ENCODE measurements around the gene GOLGA1. TPM values are rescaled to one million over a fixed set of nuclear protein-coding genes. Genes with fewer than 3 reads are reported as not detected.

Gene GOLGA1
- total and polyA plus RNA-seq, 10 of the 15 experiments (the other 5 are each of a cell fraction or from before 2014, with no cell fraction given): 2.9 to 14.1 (median 8.1) TPM

DNA sequence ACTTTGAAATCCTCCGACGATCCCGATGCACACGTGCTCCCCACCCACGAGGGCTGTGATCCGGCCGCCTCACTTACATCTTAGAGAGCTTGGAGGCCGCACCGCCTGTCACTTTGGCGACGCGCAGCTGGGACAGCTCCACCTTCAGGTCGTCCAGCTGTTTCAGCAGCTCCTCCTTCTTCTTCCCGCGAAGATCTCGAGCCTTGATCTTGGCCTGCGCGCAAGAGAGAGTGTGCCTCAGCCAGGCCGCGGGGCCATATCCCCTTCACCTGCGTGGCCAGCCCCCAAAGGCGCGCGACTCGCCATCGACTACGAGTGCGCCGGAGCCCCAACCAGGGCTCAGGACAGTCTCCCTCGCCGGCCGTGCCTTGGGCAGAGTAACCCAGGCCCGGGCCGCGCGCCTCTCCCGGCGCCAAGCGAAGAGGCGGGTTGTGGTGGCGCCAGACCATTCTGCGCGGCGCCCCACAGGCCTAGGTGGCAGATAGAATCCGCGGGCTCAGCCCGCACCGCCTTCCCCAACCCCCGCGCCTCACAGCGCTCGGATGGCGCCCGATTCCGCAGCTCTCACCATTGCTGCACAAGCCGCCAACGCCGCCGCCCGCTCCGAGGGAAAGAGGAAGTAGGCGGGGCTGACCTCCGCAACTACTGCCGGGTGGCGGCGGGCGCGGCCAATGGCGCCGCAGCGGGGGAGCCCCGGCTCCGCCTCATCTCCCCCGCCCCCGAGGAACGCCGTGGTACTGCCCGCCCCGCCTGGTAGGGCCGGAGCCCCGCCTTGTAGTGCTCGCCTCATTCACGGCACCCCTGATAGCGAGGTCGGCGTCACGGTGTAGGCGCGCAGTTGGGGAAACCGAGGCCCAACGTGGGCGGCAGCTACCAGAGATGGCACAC is 79.3 kb downstream of the GOLGA1 start, which contains the start of the genes ARPC5L and RPL35 (continued):
- TF ChIP-seq DPF2 (IDR thresholded peaks at IDR 0.05): peak; percentile 81
- peak; percentile 86; the same call in 1 of the 2 replicates for TF ChIP-seq STAT1 (conservative IDR thresholded peaks at IDR 0.05)
- TF ChIP-seq, protein P1, sequence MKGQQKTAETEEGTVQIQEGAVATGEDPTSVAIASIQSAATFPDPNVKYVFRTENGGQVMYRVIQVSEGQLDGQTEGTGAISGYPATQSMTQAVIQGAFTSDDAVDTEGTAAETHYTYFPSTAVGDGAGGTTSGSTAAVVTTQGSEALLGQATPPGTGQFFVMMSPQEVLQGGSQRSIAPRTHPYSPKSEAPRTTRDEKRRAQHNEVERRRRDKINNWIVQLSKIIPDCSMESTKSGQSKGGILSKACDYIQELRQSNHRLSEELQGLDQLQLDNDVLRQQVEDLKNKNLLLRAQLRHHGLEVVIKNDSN (IDR thresholded peaks at IDR 0.05; ENCODE audit: borderline replicate concordance, extremely low read length, insufficient read depth, low read depth, low read length): peak; percentile 24
- no peak for TF ChIP-seq ZNF622 (IDR thresholded peaks at IDR 0.05)
- TF ChIP-seq RBBP5 (conservative IDR thresholded peaks at IDR 0.05): peak; percentile 91
- TF ChIP-seq, protein P2, sequence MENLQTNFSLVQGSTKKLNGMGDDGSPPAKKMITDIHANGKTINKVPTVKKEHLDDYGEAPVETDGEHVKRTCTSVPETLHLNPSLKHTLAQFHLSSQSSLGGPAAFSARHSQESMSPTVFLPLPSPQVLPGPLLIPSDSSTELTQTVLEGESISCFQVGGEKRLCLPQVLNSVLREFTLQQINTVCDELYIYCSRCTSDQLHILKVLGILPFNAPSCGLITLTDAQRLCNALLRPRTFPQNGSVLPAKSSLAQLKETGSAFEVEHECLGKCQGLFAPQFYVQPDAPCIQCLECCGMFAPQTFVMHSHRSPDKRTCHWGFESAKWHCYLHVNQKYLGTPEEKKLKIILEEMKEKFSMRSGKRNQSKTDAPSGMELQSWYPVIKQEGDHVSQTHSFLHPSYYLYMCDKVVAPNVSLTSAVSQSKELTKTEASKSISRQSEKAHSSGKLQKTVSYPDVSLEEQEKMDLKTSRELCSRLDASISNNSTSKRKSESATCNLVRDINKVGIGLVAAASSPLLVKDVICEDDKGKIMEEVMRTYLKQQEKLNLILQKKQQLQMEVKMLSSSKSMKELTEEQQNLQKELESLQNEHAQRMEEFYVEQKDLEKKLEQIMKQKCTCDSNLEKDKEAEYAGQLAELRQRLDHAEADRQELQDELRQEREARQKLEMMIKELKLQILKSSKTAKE (IDR thresholded peaks at IDR 0.05; ENCODE audit: low read depth, poor library complexity, severe bottlenecking): no peak
- no peak for TF ChIP-seq RUNX3 (IDR thresholded peaks at IDR 0.05; ENCODE audit: low read length)
- TF ChIP-seq, protein P3, sequence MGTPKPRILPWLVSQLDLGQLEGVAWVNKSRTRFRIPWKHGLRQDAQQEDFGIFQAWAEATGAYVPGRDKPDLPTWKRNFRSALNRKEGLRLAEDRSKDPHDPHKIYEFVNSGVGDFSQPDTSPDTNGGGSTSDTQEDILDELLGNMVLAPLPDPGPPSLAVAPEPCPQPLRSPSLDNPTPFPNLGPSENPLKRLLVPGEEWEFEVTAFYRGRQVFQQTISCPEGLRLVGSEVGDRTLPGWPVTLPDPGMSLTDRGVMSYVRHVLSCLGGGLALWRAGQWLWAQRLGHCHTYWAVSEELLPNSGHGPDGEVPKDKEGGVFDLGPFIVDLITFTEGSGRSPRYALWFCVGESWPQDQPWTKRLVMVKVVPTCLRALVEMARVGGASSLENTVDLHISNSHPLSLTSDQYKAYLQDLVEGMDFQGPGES (IDR thresholded peaks at IDR 0.05): no peak
- TF ChIP-seq BACH1 (IDR thresholded peaks at IDR 0.05; ENCODE audit: borderline replicate concordance): peak; percentile 67
- peak; percentile 85 for TF ChIP-seq NR2C2 (IDR thresholded peaks at IDR 0.05; ENCODE audit: borderline replicate concordance, control insufficient read depth, insufficient read length, low read depth)
- no peak for TF ChIP-seq CBX5 (IDR thresholded peaks at IDR 0.05; ENCODE audit: low read depth)
- TF ChIP-seq ZNF24 (IDR thresholded peaks at IDR 0.05): peak; percentile 95
- TF ChIP-seq ZNF217 (IDR thresholded peaks at IDR 0.05): no peak; the same call in 1 of the 2 replicates
- TF ChIP-seq, protein P4, sequence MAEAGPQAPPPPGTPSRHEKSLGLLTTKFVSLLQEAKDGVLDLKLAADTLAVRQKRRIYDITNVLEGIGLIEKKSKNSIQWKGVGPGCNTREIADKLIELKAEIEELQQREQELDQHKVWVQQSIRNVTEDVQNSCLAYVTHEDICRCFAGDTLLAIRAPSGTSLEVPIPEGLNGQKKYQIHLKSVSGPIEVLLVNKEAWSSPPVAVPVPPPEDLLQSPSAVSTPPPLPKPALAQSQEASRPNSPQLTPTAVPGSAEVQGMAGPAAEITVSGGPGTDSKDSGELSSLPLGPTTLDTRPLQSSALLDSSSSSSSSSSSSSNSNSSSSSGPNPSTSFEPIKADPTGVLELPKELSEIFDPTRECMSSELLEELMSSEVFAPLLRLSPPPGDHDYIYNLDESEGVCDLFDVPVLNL (IDR thresholded peaks at IDR 0.05; ENCODE audit: low read depth, low read length): 0 out of 2 replicates have a peak, but pooled peaks have one; percentile 10
- peak; percentile 99 for TF ChIP-seq ZNF207 (IDR thresholded peaks at IDR 0.05; ENCODE audit: borderline replicate concordance)
- peak; percentile 99 for TF ChIP-seq NR2C1 (IDR thresholded peaks at IDR 0.05)
- peak; percentile 78; the same call in 1 of the 2 replicates for TF ChIP-seq TCF12 (IDR thresholded peaks at IDR 0.05; ENCODE audit: low read depth, low read length)
- no peak for TF ChIP-seq RFX5 (IDR thresholded peaks at IDR 0.05; ENCODE audit: low read depth, low read length)
- peak in 1 of 2 experiments; percentile 64; a peak in 1 of 4 replicates for TF ChIP-seq SRF (IDR thresholded peaks at IDR 0.05; ENCODE audit: low read depth in 2 of 2, low read length in 2 of 2)
- TF ChIP-seq LARP7 (IDR thresholded peaks at IDR 0.05): peak; percentile 96
- TF ChIP-seq TARDBP (IDR thresholded peaks at IDR 0.05; ENCODE audit: borderline replicate concordance): peak; percentile 25; the same call in 1 of the 2 replicates
- TF ChIP-seq KAT2A (conservative IDR thresholded peaks at IDR 0.05; ENCODE audit: control insufficient read depth, low read depth, low read length): no peak; the same call in 1 of the 2 replicates
- TF ChIP-seq, protein P5, sequence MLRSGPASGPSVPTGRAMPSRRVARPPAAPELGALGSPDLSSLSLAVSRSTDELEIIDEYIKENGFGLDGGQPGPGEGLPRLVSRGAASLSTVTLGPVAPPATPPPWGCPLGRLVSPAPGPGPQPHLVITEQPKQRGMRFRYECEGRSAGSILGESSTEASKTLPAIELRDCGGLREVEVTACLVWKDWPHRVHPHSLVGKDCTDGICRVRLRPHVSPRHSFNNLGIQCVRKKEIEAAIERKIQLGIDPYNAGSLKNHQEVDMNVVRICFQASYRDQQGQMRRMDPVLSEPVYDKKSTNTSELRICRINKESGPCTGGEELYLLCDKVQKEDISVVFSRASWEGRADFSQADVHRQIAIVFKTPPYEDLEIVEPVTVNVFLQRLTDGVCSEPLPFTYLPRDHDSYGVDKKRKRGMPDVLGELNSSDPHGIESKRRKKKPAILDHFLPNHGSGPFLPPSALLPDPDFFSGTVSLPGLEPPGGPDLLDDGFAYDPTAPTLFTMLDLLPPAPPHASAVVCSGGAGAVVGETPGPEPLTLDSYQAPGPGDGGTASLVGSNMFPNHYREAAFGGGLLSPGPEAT (IDR thresholded peaks at IDR 0.05; ENCODE audit: low read depth): peak; percentile 54; the same call in 1 of the 2 replicates
- peak; percentile 99 for TF ChIP-seq POLR2A (IDR thresholded peaks at IDR 0.05; ENCODE audit: low read depth, low read length)
- peak; percentile 68; the same call in 1 of the 2 replicates for TF ChIP-seq MTA2 (IDR thresholded peaks at IDR 0.05; ENCODE audit: low read depth)
